HUES64 (cell line): ENCODE data around the gene PTCRA.
"Not testable (repeated sequence)": the region's sequence is repeated elsewhere in the genome, so short reads cannot be mapped to it uniquely, and the experiment has no call there.

ENCODE experiments used
- H3K27ac ChIP-seq: 2 replicates; pipeline ENCODE4 v1.7.0; 2013; ENCODE audit warnings: low read depth, low read length, inconsistent platforms
- H3K27me3 ChIP-seq: 2 replicates; pipeline ENCODE4 v1.6.1; 2013; ENCODE audit warnings: mild to moderate bottlenecking, low read length; ENCODE audit not compliant: insufficient read depth
- H3K36me3 ChIP-seq: 2 replicates; pipeline ENCODE4 v1.6.1; 2013; ENCODE audit warnings: mild to moderate bottlenecking, low read length; ENCODE audit not compliant: insufficient read depth
- H3K4me1 ChIP-seq: 2 replicates; pipeline ENCODE4 v1.6.1; 2013; ENCODE audit warnings: mild to moderate bottlenecking, low read length, moderate library complexity; ENCODE audit not compliant: insufficient read depth
- H3K4me3 ChIP-seq: 2 replicates; pipeline ENCODE4 v1.5.1; 2013; ENCODE audit warnings: mild to moderate bottlenecking, low read length, moderate library complexity
- H3K9ac ChIP-seq: 2 replicates; pipeline ENCODE4 v1.6.1; 2013; ENCODE audit warnings: mild to moderate bottlenecking, low read depth, low read length
- H3K9me3 ChIP-seq: 2 replicates; pipeline ENCODE4 v1.6.1; 2013; ENCODE audit warnings: low read depth, low read length; ENCODE audit not compliant: insufficient read depth
- WGBS: fragments of 150-250, 120-280 bp; methylation state at CpG from one replicate; pipeline ENCODE4 v1.1.7; 2013; ENCODE audit warnings: missing lambda C conversion rate; 5-methylcytosine and 5-hydroxymethylcytosine counted together

PTCRA gene

DNA sequence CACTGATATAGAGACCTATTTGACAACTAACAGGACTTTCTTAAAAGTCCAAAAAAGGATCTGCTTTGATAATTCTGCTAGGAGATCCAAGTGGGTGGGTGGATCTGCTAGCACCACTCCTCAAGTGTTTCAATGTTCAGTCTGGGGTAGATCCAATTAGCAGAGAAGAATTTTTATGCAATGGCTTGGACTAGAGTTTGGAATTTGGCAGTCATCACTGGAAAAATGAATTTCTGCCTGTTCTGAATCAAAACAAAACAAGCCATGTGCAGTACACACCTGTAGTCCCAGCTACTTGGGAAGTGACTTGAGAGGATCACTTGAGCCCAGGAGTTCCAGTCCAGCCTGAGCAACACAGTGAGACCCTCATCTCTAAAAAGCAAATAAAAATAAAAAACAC, 32.1 kb downstream of the PTCRA start:
- H3K4me1 ChIP-seq: no peaks in the 10 kb centered on the region; the same call in 1 of the 2 replicates
- H3K9me3 ChIP-seq: no peaks in the 10 kb centered on the region
- H3K4me3 ChIP-seq: no peak overlapping the region

DNA sequence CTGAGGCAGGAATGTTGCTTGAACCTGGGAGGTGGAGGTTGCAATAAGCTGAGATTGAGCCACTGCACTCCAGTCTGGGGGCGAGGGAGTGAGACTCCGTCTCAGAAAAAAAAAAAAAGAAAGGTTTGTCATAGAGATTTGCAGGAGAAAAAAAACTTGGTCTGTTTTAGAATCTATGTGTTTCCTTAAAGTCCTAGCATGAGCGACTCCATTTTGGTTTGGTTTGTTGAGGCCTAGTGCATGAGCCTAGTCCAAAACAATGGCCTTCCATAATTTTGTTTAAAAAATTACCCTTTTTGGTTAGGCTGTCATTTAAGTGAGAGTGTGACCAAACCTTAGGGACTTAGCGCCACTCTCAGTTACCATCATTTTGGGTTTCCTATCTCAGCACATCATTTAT, 36.5 kb downstream of the PTCRA start:
- WGBS: 93% methylated on average over 4 of the region's 4 CpGs
- Histone ChIP-seq H3K4me1 (no peaks in the 10 kb centered on the region; the same call in 1 of the 2 replicates), H3K4me3 (no peak overlapping the region), H3K9ac (no peak overlapping the region), H3K9me3 (no peaks in the 10 kb centered on the region), H3K36me3 (no peaks in the 10 kb centered on the region), H3K27ac (no peak overlapping the region), H3K27me3 (no peaks in the 10 kb centered on the region)

More for the DNA sequence above, 32.1 kb downstream of the PTCRA start:
- H3K9ac ChIP-seq: no peak overlapping the region
- H3K27me3 ChIP-seq: no peaks in the 10 kb centered on the region
- peaks cover 8% of the 10 kb centered on the region; the same call in 1 of the 2 replicates for H3K36me3 ChIP-seq
- H3K27ac ChIP-seq: no peak overlapping the region

DNA sequence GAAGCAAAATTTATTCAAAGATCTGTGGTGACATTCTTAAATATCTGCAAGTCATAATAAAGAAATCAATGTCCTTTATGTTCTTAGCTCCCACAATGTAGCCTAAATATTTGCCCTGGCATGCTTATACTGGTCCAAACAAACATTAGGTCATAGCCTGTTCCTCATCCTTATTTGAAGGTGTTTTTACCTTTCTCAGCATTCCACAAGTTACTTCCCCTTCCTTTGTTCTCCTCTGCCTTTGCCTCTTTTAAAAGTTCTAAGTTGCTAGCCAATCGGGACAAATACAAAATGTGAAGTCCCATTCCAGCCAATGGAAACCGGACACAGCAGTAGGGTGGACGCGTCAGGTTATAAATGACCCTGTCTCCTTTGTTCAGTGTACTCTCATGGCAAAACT, 38.6 kb downstream of the PTCRA start:
- H3K4me1 ChIP-seq, H3K9ac ChIP-seq, H3K27me3 ChIP-seq, H3K27ac ChIP-seq, H3K4me3 ChIP-seq, H3K36me3 ChIP-seq, H3K9me3 ChIP-seq: not testable (repeated sequence)
- WGBS: 94% methylated on average over 4 of the region's 4 CpGs

DNA sequence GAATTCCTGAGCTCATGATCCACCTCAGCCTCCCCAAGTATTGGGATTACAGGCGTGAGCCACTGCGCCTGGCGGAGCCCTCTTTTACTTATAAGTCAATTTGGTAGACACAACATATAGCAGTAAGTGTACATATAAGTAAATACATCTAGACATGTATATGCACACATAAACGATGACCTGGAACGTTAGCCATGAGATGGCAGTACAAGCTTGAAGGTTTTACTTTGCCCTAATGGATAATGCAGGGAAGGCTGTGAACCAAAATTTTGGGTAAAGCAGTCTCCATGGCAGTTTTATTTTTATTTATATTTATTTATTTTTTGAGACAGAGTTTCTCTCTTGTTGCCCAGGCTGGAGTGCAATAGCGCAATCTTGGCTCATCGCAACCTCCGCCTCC, 42.3 kb downstream of the PTCRA start:
- Histone ChIP-seq H3K27me3 (peaks cover 30% of the 10 kb centered on the region), H3K9me3 (no peaks in the 10 kb centered on the region), H3K27ac (no peak overlapping the region), H3K9ac (no peak overlapping the region), H3K36me3 (no peaks in the 10 kb centered on the region), H3K4me1 (no peaks in the 10 kb centered on the region), H3K4me3 (no peak overlapping the region)
- WGBS: 85% methylated on average over 6 of the region's 8 CpGs

DNA sequence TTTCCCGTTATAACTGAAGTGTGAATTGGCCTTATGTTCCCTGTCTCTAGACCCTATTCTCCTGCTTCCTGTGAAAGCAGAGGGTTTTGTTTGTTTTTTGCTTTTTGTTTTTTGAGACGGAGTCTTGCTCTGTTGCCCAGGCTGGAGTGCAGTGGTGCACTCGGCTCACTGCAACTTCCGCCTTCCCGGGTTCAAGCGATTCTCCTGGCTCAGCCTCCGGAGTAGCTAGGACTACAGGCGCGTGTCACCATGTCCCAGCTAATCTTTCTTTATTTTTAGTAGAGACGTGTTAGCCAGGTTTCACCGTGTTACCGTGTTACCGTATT, 44.0 kb downstream of the PTCRA start:
- Histone ChIP-seq H3K36me3 (no peaks in the 10 kb centered on the region), H3K9ac (peak overlapping the region; percentile 40; the same call in 1 of the 2 replicates), H3K27me3 (peaks cover 30% of the 10 kb centered on the region), H3K4me1 (no peaks in the 10 kb centered on the region; the same call in 1 of the 2 replicates), H3K27ac (no peak overlapping the region), H3K9me3 (no peaks in the 10 kb centered on the region), H3K4me3 (peak overlapping the region; percentile 56)
- 40% methylated on average over 13 of the region's 13 CpGs for WGBS

DNA sequence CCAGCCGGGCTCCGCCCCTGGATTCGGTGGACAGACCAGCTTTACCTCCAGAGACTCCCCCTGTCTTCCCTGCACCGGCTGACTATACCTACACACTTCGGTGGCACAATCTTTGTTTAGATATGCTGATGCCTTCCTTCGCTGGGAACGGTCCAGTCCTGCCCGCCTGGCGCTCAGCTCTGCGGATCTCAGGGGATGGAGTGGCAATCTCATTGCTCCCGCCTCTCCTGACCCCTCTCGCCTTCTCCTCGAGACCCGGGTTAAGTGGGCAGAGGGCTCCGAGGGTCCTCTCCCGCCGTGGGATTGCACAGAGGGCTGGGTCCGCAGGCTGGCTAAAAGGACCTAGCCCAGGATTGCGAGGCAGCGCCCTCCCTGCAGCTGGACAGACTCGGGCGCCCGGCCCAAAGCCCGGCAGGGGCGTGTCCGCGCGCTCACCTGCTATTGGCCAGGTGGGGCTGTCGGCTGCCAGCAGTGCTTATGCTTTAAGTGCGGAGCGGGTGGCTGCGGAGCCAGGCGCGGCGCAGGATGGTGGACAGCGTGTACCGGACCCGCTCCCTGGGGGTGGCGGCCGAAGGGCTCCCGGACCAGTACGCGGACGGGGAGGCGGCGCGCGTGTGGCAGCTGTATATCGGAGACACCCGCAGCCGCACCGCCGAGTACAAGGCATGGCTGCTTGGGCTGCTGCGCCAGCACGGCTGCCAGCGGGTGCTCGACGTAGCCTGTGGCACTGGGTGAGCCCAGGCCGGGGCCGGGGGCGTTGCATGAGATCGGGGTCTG, 44.6 kb downstream of the PTCRA start, which contains the start of gene GNMT:
TSS of gene GNMT (plus strand) at position 512 of the 777 bp plus-strand sequence. CDS start at position 526, 14 bp downstream.
- peak within 1 kb of the TSS; percentile 56 for H3K4me3 ChIP-seq
- H3K27ac ChIP-seq: no peak within 1 kb of the TSS
- peak within 1 kb of the TSS; percentile 40; the same call in 1 of the 2 replicates for H3K9ac ChIP-seq

DNA sequence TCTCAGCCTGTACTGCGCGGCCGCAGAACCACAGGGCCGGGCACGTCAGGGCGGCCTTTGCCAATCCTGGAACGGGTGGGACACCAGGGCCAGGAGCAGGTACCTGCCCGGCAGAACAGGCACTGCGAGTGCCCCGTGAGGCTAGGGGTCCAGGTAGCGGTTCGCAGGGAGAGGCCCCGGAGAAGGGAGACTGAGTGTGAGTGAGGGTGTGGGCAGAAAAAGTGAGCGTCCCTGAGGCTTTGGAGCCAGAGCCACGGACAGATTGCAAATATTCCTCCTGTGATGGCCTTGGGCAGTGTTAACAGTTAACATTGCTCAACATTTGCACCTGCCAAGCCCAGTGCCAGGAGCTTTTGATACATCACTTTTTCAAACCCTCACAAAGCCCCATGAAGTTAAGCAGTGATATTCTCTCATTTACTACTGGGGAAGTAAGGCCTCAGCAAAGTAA, 45.2 kb downstream of the PTCRA start:
- Histone ChIP-seq H3K27ac (no peak overlapping the region), H3K4me3 (peak overlapping the region; percentile 56), H3K27me3 (peaks cover 30% of the 10 kb centered on the region), H3K9ac (no peak overlapping the region; the same call in 1 of the 2 replicates), H3K4me1 (no peaks in the 10 kb centered on the region; the same call in 1 of the 2 replicates), H3K36me3 (no peaks in the 10 kb centered on the region), H3K9me3 (no peaks in the 10 kb centered on the region)
- WGBS: 31% methylated on average over 15 of the region's 15 CpGs

More for the DNA sequence above, 44.6 kb downstream of the PTCRA start, which contains the start of gene GNMT:
- Histone ChIP-seq H3K36me3 (no peaks in the 10 kb centered on the region), H3K27me3 (peaks cover 30% of the 10 kb centered on the region), H3K4me1 (no peaks in the 10 kb centered on the region; the same call in 1 of the 2 replicates), H3K9me3 (no peaks in the 10 kb centered on the region)
- WGBS: 3% methylated on average over 62 of the region's 62 CpGs

DNA sequence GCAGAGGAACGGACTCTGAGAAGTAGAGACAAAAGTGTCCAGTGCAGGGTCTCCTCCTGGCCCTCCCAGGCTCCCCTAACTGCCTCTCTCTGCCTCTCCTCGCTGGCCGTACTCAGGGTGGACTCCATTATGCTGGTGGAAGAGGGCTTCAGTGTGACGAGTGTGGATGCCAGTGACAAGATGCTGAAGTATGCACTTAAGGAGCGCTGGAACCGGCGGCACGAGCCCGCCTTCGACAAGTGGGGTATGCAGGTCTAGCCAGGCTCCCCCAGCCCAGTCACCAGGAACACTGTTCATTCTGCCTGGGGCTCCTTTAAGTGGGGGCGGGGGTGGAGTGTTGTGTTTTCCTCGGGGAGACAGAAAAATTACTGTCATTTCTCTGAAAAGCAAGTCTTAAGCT, 46.2 kb downstream of the PTCRA start:
- H3K9me3 ChIP-seq: no peaks in the 10 kb centered on the region
- H3K27ac ChIP-seq: no peak overlapping the region
- H3K36me3 ChIP-seq: no peaks in the 10 kb centered on the region
- no peaks in the 10 kb centered on the region; the same call in 1 of the 2 replicates for H3K4me1 ChIP-seq
- no peak overlapping the region for H3K4me3 ChIP-seq
- WGBS: 89% methylated on average over 12 of the region's 12 CpGs
- peaks cover 30% of the 10 kb centered on the region for H3K27me3 ChIP-seq
- no peak overlapping the region for H3K9ac ChIP-seq

DNA sequence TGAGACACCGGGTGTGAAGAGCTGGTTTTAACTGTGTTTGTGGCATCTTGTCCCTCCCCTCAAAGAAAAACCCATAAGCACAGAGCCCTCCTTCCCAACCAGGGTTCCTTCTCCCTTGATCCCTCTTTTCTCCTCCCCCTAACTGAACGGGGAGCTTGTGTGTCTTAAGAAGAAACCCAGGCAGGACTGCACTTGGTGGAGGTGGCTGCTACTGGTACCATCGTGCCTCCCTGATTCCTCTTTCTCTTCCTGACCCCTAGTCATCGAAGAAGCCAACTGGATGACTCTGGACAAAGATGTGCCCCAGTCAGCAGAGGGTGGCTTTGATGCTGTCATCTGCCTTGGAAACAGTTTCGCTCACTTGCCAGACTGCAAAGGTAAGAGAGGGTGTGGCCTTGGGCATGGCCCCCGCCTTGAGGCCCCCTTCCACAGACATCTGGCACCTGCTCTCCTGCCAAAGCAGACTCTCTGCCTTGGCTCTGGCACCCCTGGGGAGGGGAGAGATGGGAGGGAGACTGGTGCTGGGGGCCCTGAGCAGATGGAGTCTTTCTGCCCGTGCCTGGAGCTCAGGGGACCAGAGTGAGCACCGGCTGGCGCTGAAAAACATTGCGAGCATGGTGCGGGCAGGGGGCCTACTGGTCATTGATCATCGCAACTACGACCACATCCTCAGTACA, 46.8 kb downstream of the PTCRA start:
- H3K36me3 ChIP-seq: no peaks in the 10 kb centered on the region
- H3K27ac ChIP-seq: no peak overlapping the region

DNA sequence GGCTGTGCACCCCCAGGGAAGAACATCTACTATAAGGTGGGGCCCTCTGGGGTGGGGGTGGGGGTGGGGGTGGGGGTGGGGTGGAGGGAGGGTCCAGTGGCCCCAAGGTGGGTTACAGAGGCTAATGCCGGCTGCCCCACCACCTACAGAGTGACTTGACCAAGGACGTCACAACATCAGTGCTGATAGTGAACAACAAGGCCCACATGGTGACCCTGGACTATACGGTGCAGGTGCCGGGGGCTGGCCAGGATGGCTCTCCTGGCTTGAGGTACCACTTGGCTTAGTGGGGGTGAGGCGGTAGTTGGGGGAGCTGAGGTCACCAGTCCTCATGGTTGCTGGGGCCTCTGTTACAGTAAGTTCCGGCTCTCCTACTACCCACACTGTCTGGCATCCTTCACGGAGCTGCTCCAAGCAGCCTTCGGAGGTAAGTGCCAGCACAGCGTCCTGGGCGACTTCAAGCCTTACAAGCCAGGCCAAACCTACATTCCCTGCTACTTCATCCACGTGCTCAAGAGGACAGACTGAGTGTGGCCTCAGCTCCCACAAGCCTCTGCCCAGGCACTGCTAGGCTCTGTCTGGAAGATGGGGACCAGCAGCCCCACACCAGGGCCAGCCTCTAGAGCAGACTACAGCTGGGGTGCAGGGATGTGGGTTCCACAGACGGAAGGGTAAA, 47.5 kb downstream of the PTCRA start:
- no peak overlapping the region for H3K4me3 ChIP-seq
- 83% methylated on average over 12 of the region's 12 CpGs for WGBS
- no peak overlapping the region for H3K27ac ChIP-seq
- peaks cover 30% of the 10 kb centered on the region for H3K27me3 ChIP-seq
- no peaks in the 10 kb centered on the region; the same call in 1 of the 2 replicates for H3K4me1 ChIP-seq
- H3K9me3 ChIP-seq: no peaks in the 10 kb centered on the region
- no peak overlapping the region for H3K9ac ChIP-seq
- H3K36me3 ChIP-seq: no peaks in the 10 kb centered on the region

More for the DNA sequence above, 46.8 kb downstream of the PTCRA start:
- 91% methylated on average over 12 of the region's 13 CpGs for WGBS
- H3K4me3 ChIP-seq: no peak overlapping the region
- peaks cover 30% of the 10 kb centered on the region for H3K27me3 ChIP-seq
- no peak overlapping the region for H3K9ac ChIP-seq
- no peaks in the 10 kb centered on the region; the same call in 1 of the 2 replicates for H3K4me1 ChIP-seq
- no peaks in the 10 kb centered on the region for H3K9me3 ChIP-seq
